CD4-positive, alpha-beta memory T cell (primary cell): ENCODE measurements around the gene S100A3. TPM values are rescaled to one million over a fixed set of nuclear protein-coding genes. Genes with fewer than 3 reads are reported as not detected.

ENCODE experiments used
- CTCF ChIA-PET: fragments of 350-600 bp; sonication (Branson Sonifier 250); formaldehyde crosslinking; loops from one replicate; lab custom pipeline; 2021; ENCODE audit warnings: inconsistent platforms; ENCODE audit not compliant: partially characterized antibody; lab: Charles Lee
- POLR2A ChIA-PET: fragments of 350-600 bp; sonication (Branson Sonifier 250); formaldehyde crosslinking; loops from one replicate; lab custom pipeline; 2021; ENCODE audit not compliant: partially characterized antibody; lab: Charles Lee
- DNase-seq, 5 donors: peaks; one replicate each; pipeline versions ENCODE4 v3.0.0 to v3.0.0-alpha.2; 2020 to 2022; ENCODE audit warnings: mixed read lengths in 1 of 5
- H3K27ac ChIP-seq: one replicate; pipeline ENCODE4 v1.7.0; 2013; ENCODE audit warnings: low read depth, low read length
- H3K27me3 ChIP-seq: 2 replicates; pipeline ENCODE4 v1.7.0; 2013; ENCODE audit warnings: mild to moderate bottlenecking, low read length, moderate library complexity; ENCODE audit not compliant: insufficient read depth
- H3K36me3 ChIP-seq: 2 replicates; pipeline ENCODE4 v1.7.0; 2013; ENCODE audit warnings: mild to moderate bottlenecking, low read length, moderate library complexity; ENCODE audit not compliant: insufficient read depth
- H3K4me1 ChIP-seq: 2 replicates; pipeline ENCODE4 v1.7.0; 2013; ENCODE audit warnings: mild to moderate bottlenecking, low read length, moderate library complexity; ENCODE audit not compliant: insufficient read depth
- H3K4me3 ChIP-seq, 2 donors: one replicate each; pipeline ENCODE4 v1.7.0; 2013; ENCODE audit warnings: low read length in 2 of 2, mild to moderate bottlenecking in 1 of 2
- H3K9me3 ChIP-seq, 2 donors: one replicate each; pipeline ENCODE4 v1.7.0; 2013; ENCODE audit warnings: low read length in 2 of 2, control low read depth in 1 of 2; ENCODE audit not compliant: control insufficient read depth in 1 of 2
- H3K27ac Mint-ChIP-seq, 7 donors: one replicate each; pipeline ENCODE4 v1.8.0; 2020 to 2021; ENCODE audit warnings: mixed read lengths in 7 of 7, mild to moderate bottlenecking in 6 of 7, inconsistent platforms in 3 of 7, moderate library complexity in 3 of 7
- H3K27me3 Mint-ChIP-seq, 2 donors: one replicate each; pipeline ENCODE4 v1.8.0; 2020 to 2021; ENCODE audit warnings: mixed read lengths in 2 of 2
- H3K36me3 Mint-ChIP-seq, 2 donors: one replicate each; pipeline ENCODE4 v1.8.0; 2020 to 2021; ENCODE audit warnings: mixed read lengths in 2 of 2, inconsistent platforms in 1 of 2, mild to moderate bottlenecking in 1 of 2
- H3K4me1 Mint-ChIP-seq, 4 donors: one replicate each; pipeline ENCODE4 v1.8.0; 2020 to 2021; ENCODE audit warnings: mixed read lengths in 4 of 4, mild to moderate bottlenecking in 1 of 4
- H3K4me3 Mint-ChIP-seq, 8 donors: one replicate each; pipeline ENCODE4 v1.8.0; 2020 to 2021; ENCODE audit warnings: mixed read lengths in 8 of 8, mild to moderate bottlenecking in 7 of 8, moderate library complexity in 6 of 8, inconsistent platforms in 3 of 8
- H3K9me3 Mint-ChIP-seq, 8 donors: one replicate each; pipeline ENCODE4 v1.8.0; 2020 to 2021; ENCODE audit warnings: mixed read lengths in 8 of 8, mild to moderate bottlenecking in 5 of 8, inconsistent platforms in 3 of 8, moderate library complexity in 1 of 8
- intact Hi-C: fragments of 100-400 bp; cut with micrococcal nuclease; formaldehyde crosslinking; loops from one replicate; pipeline ENCODE4 v1.15.1; 2023
- polyA plus RNA-seq, 2 donors: library from polyadenylated mRNA; unstranded; fragments of 300-500 nt; fragmentation: Illumina TruSeq; gene quantifications; one replicate each; pipeline ENCODE4 v1.2.3, GENCODE V29; 2021
- total RNA-seq, 2 experiments: library from RNA; stranded (reverse); gene quantifications; one replicate each; pipeline ENCODE4 v1.2.3, GENCODE V29; 2021

The S100A3 gene
- total and polyA plus RNA-seq, 4 experiments from 2014 or later, result not detected

DNA sequence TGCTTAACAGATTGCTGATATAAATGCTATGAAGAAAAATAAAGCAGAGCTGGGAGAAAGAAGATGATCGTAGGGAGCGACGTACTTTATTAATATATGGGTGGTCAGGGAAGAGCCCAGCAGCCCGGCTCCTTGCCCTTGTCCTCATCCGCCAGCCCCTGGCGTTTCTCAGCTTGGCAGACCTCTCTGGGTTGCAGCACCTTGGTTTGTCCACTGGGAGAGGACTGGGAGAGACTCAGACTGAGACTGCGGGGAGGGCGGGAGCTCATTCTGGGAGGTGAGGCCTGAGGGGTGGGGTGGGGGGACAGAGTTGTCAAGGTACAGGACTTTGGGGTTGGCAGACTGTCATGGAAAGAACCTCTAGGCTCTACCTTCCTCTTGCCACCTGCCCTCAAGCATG, 3.3 kb upstream of the S100A3 start:
- H3K4me3 ChIP-seq, result no peak overlapping the region
- peaks cover 7% of the 10 kb centered on the region for H3K4me1 ChIP-seq
- no peaks in the 10 kb centered on the region for H3K27me3 Mint-ChIP-seq
- CTCF ChIA-PET, result interaction anchor here (1.3 to 17.8 kb wide), 2 partner anchors 19 to 42 kb away, joined by 3 to 214 read pairs; partner anchors contain the start of gene S100A6
- no peak overlapping the region for H3K4me3 Mint-ChIP-seq
- no peak for DNase-seq
- no peaks in the 10 kb centered on the region for H3K36me3 Mint-ChIP-seq
- intact Hi-C loops, result no loop called here
- no peak overlapping the region for H3K27ac ChIP-seq
- no peaks in the 10 kb centered on the region for H3K27me3 ChIP-seq
- no peaks in the 10 kb centered on the region for H3K9me3 ChIP-seq
- POLR2A ChIA-PET, result interaction anchor here (0.7 kb wide), 1 partner anchor 17 kb away, joined by 3 read pairs; the partner anchor contains the start of gene S100A6
- peaks cover 0 to 15% (median 12%) of the 10 kb centered on the region in 4 donors for H3K4me1 Mint-ChIP-seq
- no peaks in the 10 kb centered on the region for H3K36me3 ChIP-seq
- no peak overlapping the region for H3K27ac Mint-ChIP-seq
- H3K9me3 Mint-ChIP-seq, result no peaks in the 10 kb centered on the region

DNA sequence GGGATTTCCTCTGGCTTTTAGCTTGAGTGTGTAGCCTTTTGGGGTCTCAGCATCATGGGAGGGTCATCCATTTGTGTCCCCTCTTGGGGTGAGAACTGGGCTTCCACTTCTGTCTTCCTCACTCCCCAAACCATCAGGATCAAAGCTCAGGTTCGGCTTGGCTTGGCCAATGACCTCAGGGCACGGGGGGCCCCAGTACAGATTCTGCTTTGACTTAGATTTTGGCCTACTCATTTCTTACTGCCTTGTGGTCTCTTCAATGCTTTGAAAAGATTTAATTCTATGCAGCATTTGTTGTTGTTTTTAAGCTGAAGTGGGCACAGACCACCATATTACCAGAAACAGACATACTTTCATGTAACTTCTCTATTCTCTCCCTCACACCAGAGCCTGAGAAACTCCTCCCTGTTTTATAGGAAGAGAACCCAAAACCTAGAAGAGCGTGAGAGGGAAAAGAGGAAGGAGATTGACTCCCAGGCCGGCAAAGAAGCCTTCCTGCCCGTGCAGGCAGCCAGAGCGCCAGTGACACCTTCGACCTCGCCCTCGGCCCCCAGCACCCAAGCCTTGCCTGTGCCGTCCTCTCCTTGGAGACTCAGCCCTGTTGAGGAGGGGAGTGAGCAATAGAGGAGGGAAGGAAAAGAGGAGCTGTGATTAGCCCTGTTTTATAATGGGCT, 1.9 kb upstream of the S100A3 start:
- no peak overlapping the region for H3K27ac ChIP-seq
- no peak for DNase-seq
- H3K27me3 Mint-ChIP-seq, result no peaks in the 10 kb centered on the region
- H3K36me3 ChIP-seq, result no peaks in the 10 kb centered on the region
- H3K27me3 ChIP-seq, result no peaks in the 10 kb centered on the region
- ChIA-PET POLR2A (interaction anchor here (0.8 to 2.3 kb wide), 5 partner anchors 11 to 19 kb away, joined by 3 to 11 read pairs (median 4); partner anchors contain the start of genes S100A5 and S100A6), CTCF (interaction anchor here (1.2 to 17.8 kb wide), 4 partner anchors 9 to 67 kb away, joined by 3 to 214 read pairs (median 4); partner anchors contain the start of gene S100A6)
- H3K4me3 ChIP-seq, result no peak overlapping the region
- peak overlapping the region in 2 of 7 donors; percentile 43 to 55 for H3K27ac Mint-ChIP-seq
- peaks cover 5 to 29% (median 19%) of the 10 kb centered on the region in 4 donors for H3K4me1 Mint-ChIP-seq
- H3K36me3 Mint-ChIP-seq, result no peaks in the 10 kb centered on the region
- H3K9me3 Mint-ChIP-seq, result no peaks in the 10 kb centered on the region
- no peak overlapping the region for H3K4me3 Mint-ChIP-seq
- intact Hi-C loops, result no loop called here
- peaks cover 18% of the 10 kb centered on the region for H3K4me1 ChIP-seq
- H3K9me3 ChIP-seq, result no peaks in the 10 kb centered on the region

GRCh38 chr1:153550398-153550758, 1.3 kb upstream of the S100A3 start:
- Mint-ChIP-seq H3K4me1 (peaks cover 9 to 35% (median 25%) of the 10 kb centered on the region in 4 donors), H3K27ac (peak overlapping the region in 5 of 7 donors; percentile 37 to 68 (median 52)), H3K27me3 (no peaks in the 10 kb centered on the region), H3K9me3 (no peaks in the 10 kb centered on the region), H3K36me3 (peaks cover 0 to 3% of the 10 kb centered on the region in 2 donors), H3K4me3 (no peak overlapping the region)
- intact Hi-C loops, result no loop called here
- ChIA-PET CTCF (interaction anchor here (1.2 to 17.8 kb wide), 4 partner anchors 9 to 40 kb away, joined by 3 to 214 read pairs (median 4); partner anchors contain the start of gene S100A6), POLR2A (interaction anchor here (0.8 to 2.3 kb wide), 4 partner anchors 10 to 19 kb away, joined by 4 to 11 read pairs (median 4); partner anchors contain the start of genes S100A5 and S100A6)
- H3K9me3 ChIP-seq, result no peaks in the 10 kb centered on the region
- H3K27ac ChIP-seq, result no peak overlapping the region
- DNase-seq, result no peak
- no peaks in the 10 kb centered on the region for H3K36me3 ChIP-seq
- peaks cover 24% of the 10 kb centered on the region for H3K4me1 ChIP-seq
- H3K27me3 ChIP-seq, result no peaks in the 10 kb centered on the region
- no peak overlapping the region for H3K4me3 ChIP-seq

- Histone ChIP-seq H3K4me1 (peaks cover 25% of the 10 kb centered on the region), H3K9me3 (no peaks in the 10 kb centered on the region), H3K27ac (no peak overlapping the region), H3K36me3 (no peaks in the 10 kb centered on the region), H3K27me3 (no peaks in the 10 kb centered on the region), H3K4me3 (no peak overlapping the region)
- H3K4me1 Mint-ChIP-seq, result peaks cover 11 to 40% (median 29%) of the 10 kb centered on the region in 4 donors
- ChIA-PET POLR2A (interaction anchor here (1.2 to 2.3 kb wide), 3 partner anchors 10 to 16 kb away, joined by 4 to 11 read pairs (median 5); partner anchors contain the start of genes S100A5 and S100A6), CTCF (interaction anchor here (1.4 to 17.8 kb wide), 2 partner anchors 16 to 18 kb away, joined by 4 to 214 read pairs; partner anchors contain the start of gene S100A6)
- peak overlapping the region in 5 of 7 donors; percentile 37 to 68 (median 52) for H3K27ac Mint-ChIP-seq
- DNase-seq, result no peak
- intact Hi-C loops, result no loop called here
- H3K9me3 Mint-ChIP-seq, result no peaks in the 10 kb centered on the region
- no peaks in the 10 kb centered on the region for H3K27me3 Mint-ChIP-seq
- H3K4me3 Mint-ChIP-seq, result no peak overlapping the region
- H3K36me3 Mint-ChIP-seq, result peaks cover 4 to 8% of the 10 kb centered on the region in 2 donors
Measured at GRCh38 chr1:153549741-153550397, 811 bp upstream of the S100A3 start.

- H3K27ac ChIP-seq, result no peak overlapping the region
- peaks cover 18% of the 10 kb centered on the region for H3K36me3 ChIP-seq
- CTCF ChIA-PET, result interaction anchor here (5.0 to 9.6 kb wide), 2 partner anchors 14 to 37 kb away, joined by 37 to 213 read pairs; partner anchors contain the start of gene S100A6
- no peaks in the 10 kb centered on the region for H3K27me3 Mint-ChIP-seq
- peak overlapping the region in 5 of 8 donors; percentile 21 to 59 (median 43) for H3K4me3 Mint-ChIP-seq
- POLR2A ChIA-PET, result interaction anchor here (5.4 to 9.7 kb wide), 2 partner anchors 13 to 17 kb away, joined by 83 to 631 read pairs; partner anchors contain the start of genes S100A2 and S100A6
- no peaks in the 10 kb centered on the region for H3K9me3 ChIP-seq
- intact Hi-C loops, result loop anchor here (2.0 kb wide), 1 partner anchor 15 kb away; no protein-coding TSS in a partner anchor
- H3K4me3 ChIP-seq, result no peak overlapping the region
- no peaks in the 10 kb centered on the region for H3K27me3 ChIP-seq
- H3K27ac Mint-ChIP-seq, result peak overlapping the region in 6 of 7 donors; percentile 6 to 98 (median 64)
- no peaks in the 10 kb centered on the region for H3K9me3 Mint-ChIP-seq
- H3K4me1 ChIP-seq, result peaks cover 45% of the 10 kb centered on the region
- peaks cover 24 to 28% of the 10 kb centered on the region in 2 donors for H3K36me3 Mint-ChIP-seq
- DNase-seq, result no peak
- peaks cover 26 to 60% (median 45%) of the 10 kb centered on the region in 4 donors for H3K4me1 Mint-ChIP-seq
Measured at GRCh38 chr1:153547560-153548551, 1.2 kb downstream of the S100A3 start.
